ENCODE results near the gene BMX. TPM values are rescaled to one million over a fixed set of nuclear protein-coding genes. Genes with fewer than 3 reads are reported as not detected.

Gene BMX
- total RNA-seq, 3 donors from 2014 or later = 2.4 to 5.4 (median 3.8) TPM

DNA sequence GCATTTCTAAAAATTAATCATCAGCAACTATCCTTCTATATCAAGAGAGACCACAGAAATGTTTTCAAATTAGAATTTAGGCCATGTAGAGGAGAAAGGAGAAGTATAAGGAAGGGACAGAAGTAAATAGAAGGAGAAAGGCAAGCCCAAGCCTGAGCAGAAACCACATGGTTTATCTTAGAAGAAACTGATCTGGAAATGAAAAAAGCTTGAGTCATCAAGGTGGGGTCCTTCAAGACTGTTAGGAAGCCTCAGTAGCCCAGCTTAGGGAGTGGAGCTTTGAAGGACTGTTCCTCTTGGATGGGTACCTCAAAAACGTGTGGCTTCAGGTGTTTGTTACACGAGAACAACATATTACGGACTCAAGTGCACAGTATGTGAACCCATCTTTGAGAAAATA lies 4.5 kb downstream of the BMX start:
- H3K4me3 ChIP-seq = no peak overlapping the region
- intact Hi-C loops (cut with DNase I, micrococcal nuclease) = no loop called here
- H3K36me3 ChIP-seq (ENCODE audit: low read depth) = no peaks in the 10 kb centered on the region
- no peaks in the 10 kb centered on the region for H3K9me3 ChIP-seq
- TF ChIP-seq, protein P1, sequence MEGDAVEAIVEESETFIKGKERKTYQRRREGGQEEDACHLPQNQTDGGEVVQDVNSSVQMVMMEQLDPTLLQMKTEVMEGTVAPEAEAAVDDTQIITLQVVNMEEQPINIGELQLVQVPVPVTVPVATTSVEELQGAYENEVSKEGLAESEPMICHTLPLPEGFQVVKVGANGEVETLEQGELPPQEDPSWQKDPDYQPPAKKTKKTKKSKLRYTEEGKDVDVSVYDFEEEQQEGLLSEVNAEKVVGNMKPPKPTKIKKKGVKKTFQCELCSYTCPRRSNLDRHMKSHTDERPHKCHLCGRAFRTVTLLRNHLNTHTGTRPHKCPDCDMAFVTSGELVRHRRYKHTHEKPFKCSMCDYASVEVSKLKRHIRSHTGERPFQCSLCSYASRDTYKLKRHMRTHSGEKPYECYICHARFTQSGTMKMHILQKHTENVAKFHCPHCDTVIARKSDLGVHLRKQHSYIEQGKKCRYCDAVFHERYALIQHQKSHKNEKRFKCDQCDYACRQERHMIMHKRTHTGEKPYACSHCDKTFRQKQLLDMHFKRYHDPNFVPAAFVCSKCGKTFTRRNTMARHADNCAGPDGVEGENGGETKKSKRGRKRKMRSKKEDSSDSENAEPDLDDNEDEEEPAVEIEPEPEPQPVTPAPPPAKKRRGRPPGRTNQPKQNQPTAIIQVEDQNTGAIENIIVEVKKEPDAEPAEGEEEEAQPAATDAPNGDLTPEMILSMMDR (IDR thresholded peaks at IDR 0.05) = no peak
- H3K4me1 ChIP-seq (ENCODE audit: low read depth) = no peaks in the 10 kb centered on the region
- ATAC-seq (no peak), DNase-seq (no peak)

DNA sequence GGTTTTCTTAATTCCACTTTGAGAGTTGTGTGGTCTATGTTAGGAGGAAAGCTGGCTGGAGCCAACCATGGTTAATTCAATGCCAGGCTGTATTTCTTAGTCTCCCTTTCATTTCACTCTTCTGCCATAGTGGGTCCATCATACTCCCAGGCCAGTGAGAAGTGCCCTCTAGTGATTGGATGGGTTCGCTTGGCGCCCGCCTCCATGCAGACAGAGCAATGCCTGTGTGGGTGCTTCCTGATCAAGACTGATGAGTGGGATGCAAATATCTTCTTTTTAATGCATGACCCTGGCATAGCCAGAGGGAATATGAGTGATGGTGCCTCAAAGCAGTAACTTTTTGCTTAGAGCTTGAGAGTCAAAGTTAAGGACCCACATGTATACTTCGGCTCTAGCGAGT lies 6.4 kb downstream of the BMX start:
- Histone ChIP-seq H3K9me3 (no peaks in the 10 kb centered on the region), H3K4me1 (ENCODE audit: low read depth) (no peaks in the 10 kb centered on the region), H3K36me3 (ENCODE audit: low read depth) (no peaks in the 10 kb centered on the region), H3K4me3 (no peak overlapping the region)
- no peak for ATAC-seq
- DNase-seq = no peak
- TF ChIP-seq, protein P1 (IDR thresholded peaks at IDR 0.05) = no peak
- intact Hi-C loops (cut with DNase I, micrococcal nuclease) = no loop called here

DNA sequence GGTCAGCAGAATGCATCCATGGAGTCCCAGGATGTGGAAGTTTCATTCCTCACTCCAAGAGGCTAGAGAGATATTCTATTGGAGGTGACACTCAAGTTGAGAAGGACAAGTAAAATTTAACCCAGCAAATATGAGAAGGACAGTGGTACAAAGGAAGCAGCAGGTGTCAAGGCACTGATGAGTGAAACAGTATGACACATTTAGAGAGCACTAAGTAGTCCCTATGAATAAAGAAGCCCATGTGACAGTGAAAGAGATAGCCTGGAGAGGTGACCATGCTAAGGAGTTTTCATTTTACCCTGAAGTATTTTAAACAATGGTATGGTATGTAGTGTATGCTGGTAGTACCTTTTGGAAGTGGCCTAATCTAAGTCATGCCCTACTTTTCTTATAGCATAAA lies 9.2 kb downstream of the BMX start:
- TF ChIP-seq, protein P1 (IDR thresholded peaks at IDR 0.05) = no peak
- H3K36me3 ChIP-seq (ENCODE audit: low read depth) = no peaks in the 10 kb centered on the region
- ATAC-seq (no peak), DNase-seq (no peak)
- H3K4me1 ChIP-seq (ENCODE audit: low read depth) = no peaks in the 10 kb centered on the region
- no peak overlapping the region for H3K4me3 ChIP-seq
- intact Hi-C loops (cut with DNase I, micrococcal nuclease) = no loop called here
- H3K9me3 ChIP-seq = no peaks in the 10 kb centered on the region

DNA sequence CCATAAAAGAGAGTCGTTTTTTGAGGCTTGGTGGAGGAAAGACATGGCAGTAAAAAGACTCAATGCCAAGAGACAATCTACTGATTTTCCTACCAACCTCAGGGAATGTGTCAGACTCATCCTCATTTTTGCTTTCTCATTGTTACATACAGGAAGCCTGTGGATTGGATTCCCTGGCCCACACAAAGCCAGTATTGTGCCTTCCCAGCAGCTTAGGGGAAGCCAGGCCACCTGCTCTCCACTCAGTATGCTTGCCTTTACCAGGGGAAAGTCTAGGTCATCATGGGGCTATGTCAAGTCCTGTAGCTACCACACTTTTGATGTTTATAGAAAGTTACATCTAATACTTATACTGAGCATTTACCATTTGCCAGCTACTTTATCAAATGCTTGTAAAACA lies 11.0 kb downstream of the BMX start:
- no peaks in the 10 kb centered on the region for H3K36me3 ChIP-seq (ENCODE audit: low read depth)
- DNase-seq (no peak), ATAC-seq (no peak)
- H3K9me3 ChIP-seq = no peaks in the 10 kb centered on the region
- intact Hi-C loops (cut with DNase I, micrococcal nuclease) = no loop called here
- no peaks in the 10 kb centered on the region for H3K4me1 ChIP-seq (ENCODE audit: low read depth)
- H3K4me3 ChIP-seq = no peak overlapping the region
- TF ChIP-seq, protein P1 (IDR thresholded peaks at IDR 0.05) = no peak

DNA sequence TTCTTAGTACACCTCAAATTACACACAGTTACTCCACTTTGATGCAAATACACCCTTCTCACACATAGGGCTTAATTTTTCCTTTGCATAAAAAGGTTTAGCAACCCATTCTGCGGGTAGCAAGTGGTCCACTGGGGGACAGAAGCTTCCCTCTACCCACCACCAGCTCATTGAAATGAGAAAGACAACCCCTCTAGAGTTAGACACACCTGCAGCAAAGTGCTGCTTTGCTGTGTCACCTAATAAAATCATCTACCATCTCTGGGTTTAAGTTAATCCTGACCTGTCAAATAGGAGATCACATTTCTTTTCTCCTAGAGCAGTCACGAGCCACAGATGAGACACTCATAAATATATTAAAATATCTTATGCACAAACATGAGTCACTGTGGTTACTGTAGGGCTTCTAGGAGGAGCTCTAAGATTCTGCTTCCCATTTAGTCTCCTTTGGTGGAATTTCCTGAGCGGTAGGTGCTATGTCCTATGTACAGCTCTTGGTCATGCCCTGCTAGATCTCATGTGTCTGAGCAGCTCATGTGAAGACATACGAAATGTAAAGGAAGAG lies 11.9 kb downstream of the BMX start:
- no peak for DNase-seq
- Histone ChIP-seq H3K4me1 (ENCODE audit: low read depth) (no peaks in the 10 kb centered on the region), H3K4me3 (no peak overlapping the region), H3K36me3 (ENCODE audit: low read depth) (no peaks in the 10 kb centered on the region), H3K9me3 (no peaks in the 10 kb centered on the region)
- intact Hi-C loops (cut with DNase I, micrococcal nuclease) = no loop called here
- TF ChIP-seq, protein P1 (IDR thresholded peaks at IDR 0.05) = no peak
- ATAC-seq = no peak

DNA sequence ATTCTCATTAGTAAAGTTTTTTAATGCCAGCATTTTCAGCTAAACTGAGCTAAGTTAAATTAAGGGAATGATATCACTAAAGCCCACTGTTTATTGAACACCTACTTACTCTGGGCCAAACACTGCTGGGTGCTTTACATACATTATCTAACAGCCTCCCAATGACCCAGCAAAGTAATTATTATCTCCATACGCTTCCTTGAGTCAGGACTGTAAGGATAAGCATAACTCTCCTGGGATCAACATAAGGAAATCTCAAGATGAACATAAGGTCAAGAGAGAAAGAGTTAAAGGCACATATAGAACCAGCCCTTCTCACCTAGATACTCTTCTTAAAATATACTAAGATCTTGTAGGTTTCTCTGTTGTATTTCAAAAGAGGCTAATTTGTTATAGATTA lies 13.7 kb downstream of the BMX start:
- DNase-seq (no peak), ATAC-seq (no peak)
- H3K4me1 ChIP-seq (ENCODE audit: low read depth) = no peaks in the 10 kb centered on the region
- TF ChIP-seq, protein P1 (IDR thresholded peaks at IDR 0.05) = no peak
- no peaks in the 10 kb centered on the region for H3K9me3 ChIP-seq
- intact Hi-C loops (cut with DNase I, micrococcal nuclease) = no loop called here
- no peak overlapping the region for H3K4me3 ChIP-seq
- no peaks in the 10 kb centered on the region for H3K36me3 ChIP-seq (ENCODE audit: low read depth)
